K562 (cell line): Measurements from ENCODE around the gene GET3. TPM values are rescaled to one million over a fixed set of nuclear protein-coding genes. Genes with fewer than 3 reads are reported as not detected.

Experiments
- CREM ChIP-seq: IDR thresholded peaks from 2 replicates; pipeline ENCODE4 v1.6.1; 2014; ENCODE audit warnings: antibody characterized with exemption, low read depth
- DIDO1 ChIP-seq: fragments of 450-650 bp; IDR thresholded peaks from 2 replicates; pipeline ENCODE4 v1.6.1; 2016; ENCODE audit warnings: low read depth, missing biosample characterization, missing genetic modification characterization
- DPF2 ChIP-seq: fragments of 450-650 bp; IDR thresholded peaks from 2 replicates; pipeline ENCODE4 v1.6.1; 2016
- HNRNPK ChIP-seq: fragments of 200-400 bp; formaldehyde crosslinking; IDR thresholded peaks from one replicate; pipeline ENCODE4 v1.6.1; 2018; ENCODE audit warnings: mild to moderate bottlenecking, low read depth, low read length; ENCODE audit not compliant: poor library complexity, severe bottlenecking
- KDM5B ChIP-seq: fragments of 200-600 bp; sonication (generic); IDR thresholded peaks from 2 replicates; pipeline ENCODE4 v1.6.1; 2012; ENCODE audit warnings: low read depth, mild to moderate bottlenecking, moderate library complexity, low read length, control low read depth, inconsistent platforms; ENCODE audit not compliant: insufficient replicate concordance
- NR2C1 ChIP-seq, 2 experiments: fragments of 450-650 bp; IDR thresholded peaks; 2 replicates each; pipeline ENCODE4 v1.6.1; 2017; ENCODE audit warnings: mild to moderate bottlenecking in 2 of 2, antibody characterized with exemption in 1 of 2, inconsistent platforms in 1 of 2, missing compliant biosample characterization in 1 of 2, missing genetic modification characterization in 1 of 2
- RBBP5 ChIP-seq: fragments of 200-600 bp; sonication (generic); IDR thresholded peaks from 2 replicates; pipeline ENCODE4 v1.6.1; 2012; ENCODE audit warnings: borderline replicate concordance, mild to moderate bottlenecking, low read length, control low read depth, inconsistent platforms; ENCODE audit not compliant: insufficient read depth, poor library complexity, severe bottlenecking
- polyA plus RNA-seq, 8 experiments: library from polyadenylated mRNA; depleted of rRNA in 4 of 8; stranded (reverse) in 5 of 8; unstranded in 3 of 8; fragments of >200 nt; fragmentation: Nextera tagmentation in 2 of 8; fragmentation: Illumina TruSeq in 1 of 8; extraction: Ambion mirVana in 2 of 8; extraction: Trizol in 1 of 8; gene quantifications; 2 replicates each; pipeline versions ENCODE4 v1.2.1 to v1.2.3, GENCODE V29; 2011 to 2014; ENCODE audit warnings: inconsistent platforms in 1 of 8, missing spikeins in 1 of 8
- total RNA-seq, 7 experiments: library from RNA; depleted of rRNA in 6 of 7; stranded (reverse); fragments of >200 nt in 6 of 7; fragmentation: Illumina TruSeq in 2 of 7; extraction: Trizol in 2 of 7; gene quantifications; 2 replicates each; pipeline versions ENCODE4 v1.2.1 to v1.2.3, GENCODE V29; 2011 to 2021; ENCODE audit warnings: low replicate concordance in 1 of 7
- TF ChIP-seq, protein P1 (sequence below), 3 experiments: fragments of 200-800 bp in 1 of 3; sonication (Bioruptor generic) in 1 of 3; sonication (generic) in 1 of 3; formaldehyde crosslinking in 1 of 3; IDR thresholded peaks; 2 replicates each; pipeline versions ENCODE4 v1.6.1 to v1.8.0; 2016 to 2022; ENCODE audit warnings: mild to moderate bottlenecking in 2 of 3, missing compliant biosample characterization in 2 of 3, missing genetic modification characterization in 2 of 3, missing genetic modification reagents in 1 of 3
- TF ChIP-seq, protein P2 (sequence below): fragments of 150-350 bp; IDR thresholded peaks from 2 replicates; pipeline ENCODE4 v1.6.1; 2014; ENCODE audit warnings: low read depth, mild to moderate bottlenecking, low read length, borderline replicate concordance
- TF ChIP-seq, protein P3 (sequence below): sonication (generic); formaldehyde crosslinking; IDR thresholded peaks from 2 replicates; pipeline ENCODE4 v1.8.1; 2023; ENCODE audit warnings: mild to moderate bottlenecking, missing genetic modification reagents
- TF ChIP-seq, protein P4 (sequence below): fragments of 450-650 bp; IDR thresholded peaks from 2 replicates; pipeline ENCODE4 v1.6.1; 2017; ENCODE audit warnings: mild to moderate bottlenecking, moderate library complexity
- TF ChIP-seq, protein P5 (sequence below): fragments of 450-650 bp; IDR thresholded peaks from 2 replicates; pipeline ENCODE4 v1.6.1; 2018; ENCODE audit not compliant: partially characterized antibody

GET3 gene
- total and polyA plus RNA-seq, 9 of the 15 experiments (the other 6 are each of a cell fraction or from before 2014, with no cell fraction given): 8.3 to 83.5 (median 51.8) TPM

DNA sequence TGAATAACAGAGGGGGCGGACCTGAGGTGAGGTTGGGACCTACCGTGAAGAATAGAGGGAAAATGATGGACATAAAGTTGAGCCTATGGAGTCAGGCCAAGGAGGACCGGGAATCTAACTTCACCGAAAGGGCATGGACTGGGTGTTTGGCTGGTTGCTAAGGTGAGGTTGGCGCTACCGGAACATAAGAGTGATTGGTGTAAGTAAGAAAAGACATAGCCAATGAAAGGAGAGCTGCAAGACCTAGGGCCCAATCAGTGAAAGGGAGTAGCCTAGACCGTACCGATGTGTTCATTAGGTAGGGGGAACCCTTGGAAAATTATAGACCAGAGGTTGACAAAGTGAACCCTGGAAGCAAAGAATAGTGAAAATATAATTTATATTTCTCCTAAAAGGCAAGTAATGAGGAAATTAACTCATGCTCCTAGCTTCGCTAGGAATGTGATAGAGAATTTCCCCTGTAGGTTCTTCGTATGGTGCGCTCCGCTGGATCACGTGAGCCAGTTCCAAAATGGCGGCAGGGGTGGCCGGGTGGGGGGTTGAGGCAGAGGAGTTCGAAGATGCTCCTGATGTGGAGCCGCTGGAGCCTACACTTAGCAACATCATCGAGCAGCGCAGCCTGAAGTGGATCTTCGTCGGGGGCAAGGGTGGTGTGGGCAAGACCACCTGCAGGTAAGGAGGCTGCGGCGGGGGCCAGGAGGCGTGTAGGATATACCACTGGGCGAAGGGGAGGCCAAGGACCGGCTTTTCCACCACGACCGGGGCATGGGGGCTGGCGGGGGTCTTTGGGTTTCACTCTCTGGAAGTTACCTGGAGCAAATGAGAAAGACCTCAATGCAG lies at the start of gene GET3 (continued):
- peak; percentile 72 for TF ChIP-seq RBBP5
- TF ChIP-seq, protein P1, sequence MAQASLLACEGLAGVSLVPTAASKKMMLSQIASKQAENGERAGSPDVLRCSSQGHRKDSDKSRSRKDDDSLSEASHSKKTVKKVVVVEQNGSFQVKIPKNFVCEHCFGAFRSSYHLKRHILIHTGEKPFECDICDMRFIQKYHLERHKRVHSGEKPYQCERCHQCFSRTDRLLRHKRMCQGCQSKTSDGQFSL (CRISPR knock-in tag; IDR thresholded peaks at IDR 0.05): peak; percentile 86
- TF ChIP-seq, protein P1 (tag; IDR thresholded peaks at IDR 0.05): peak in 1 of 2 experiments; percentile 61; a peak in 1 of 4 replicates
- TF ChIP-seq DIDO1: peak; percentile 84; the same call in 1 of the 2 replicates
- TF ChIP-seq, protein P2, sequence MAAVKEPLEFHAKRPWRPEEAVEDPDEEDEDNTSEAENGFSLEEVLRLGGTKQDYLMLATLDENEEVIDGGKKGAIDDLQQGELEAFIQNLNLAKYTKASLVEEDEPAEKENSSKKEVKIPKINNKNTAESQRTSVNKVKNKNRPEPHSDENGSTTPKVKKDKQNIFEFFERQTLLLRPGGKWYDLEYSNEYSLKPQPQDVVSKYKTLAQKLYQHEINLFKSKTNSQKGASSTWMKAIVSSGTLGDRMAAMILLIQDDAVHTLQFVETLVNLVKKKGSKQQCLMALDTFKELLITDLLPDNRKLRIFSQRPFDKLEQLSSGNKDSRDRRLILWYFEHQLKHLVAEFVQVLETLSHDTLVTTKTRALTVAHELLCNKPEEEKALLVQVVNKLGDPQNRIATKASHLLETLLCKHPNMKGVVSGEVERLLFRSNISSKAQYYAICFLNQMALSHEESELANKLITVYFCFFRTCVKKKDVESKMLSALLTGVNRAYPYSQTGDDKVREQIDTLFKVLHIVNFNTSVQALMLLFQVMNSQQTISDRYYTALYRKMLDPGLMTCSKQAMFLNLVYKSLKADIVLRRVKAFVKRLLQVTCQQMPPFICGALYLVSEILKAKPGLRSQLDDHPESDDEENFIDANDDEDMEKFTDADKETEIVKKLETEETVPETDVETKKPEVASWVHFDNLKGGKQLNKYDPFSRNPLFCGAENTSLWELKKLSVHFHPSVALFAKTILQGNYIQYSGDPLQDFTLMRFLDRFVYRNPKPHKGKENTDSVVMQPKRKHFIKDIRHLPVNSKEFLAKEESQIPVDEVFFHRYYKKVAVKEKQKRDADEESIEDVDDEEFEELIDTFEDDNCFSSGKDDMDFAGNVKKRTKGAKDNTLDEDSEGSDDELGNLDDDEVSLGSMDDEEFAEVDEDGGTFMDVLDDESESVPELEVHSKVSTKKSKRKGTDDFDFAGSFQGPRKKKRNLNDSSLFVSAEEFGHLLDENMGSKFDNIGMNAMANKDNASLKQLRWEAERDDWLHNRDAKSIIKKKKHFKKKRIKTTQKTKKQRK: peak; percentile 87; the same call in 1 of the 2 replicates
- TF ChIP-seq, protein P3, sequence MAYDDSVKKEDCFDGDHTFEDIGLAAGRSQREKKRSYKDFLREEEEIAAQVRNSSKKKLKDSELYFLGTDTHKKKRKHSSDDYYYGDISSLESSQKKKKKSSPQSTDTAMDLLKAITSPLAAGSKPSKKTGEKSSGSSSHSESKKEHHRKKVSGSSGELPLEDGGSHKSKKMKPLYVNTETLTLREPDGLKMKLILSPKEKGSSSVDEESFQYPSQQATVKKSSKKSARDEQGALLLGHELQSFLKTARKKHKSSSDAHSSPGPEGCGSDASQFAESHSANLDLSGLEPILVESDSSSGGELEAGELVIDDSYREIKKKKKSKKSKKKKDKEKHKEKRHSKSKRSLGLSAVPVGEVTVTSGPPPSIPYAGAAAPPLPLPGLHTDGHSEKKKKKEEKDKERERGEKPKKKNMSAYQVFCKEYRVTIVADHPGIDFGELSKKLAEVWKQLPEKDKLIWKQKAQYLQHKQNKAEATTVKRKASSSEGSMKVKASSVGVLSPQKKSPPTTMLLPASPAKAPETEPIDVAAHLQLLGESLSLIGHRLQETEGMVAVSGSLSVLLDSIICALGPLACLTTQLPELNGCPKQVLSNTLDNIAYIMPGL: no peak
- TF ChIP-seq, protein P4, sequence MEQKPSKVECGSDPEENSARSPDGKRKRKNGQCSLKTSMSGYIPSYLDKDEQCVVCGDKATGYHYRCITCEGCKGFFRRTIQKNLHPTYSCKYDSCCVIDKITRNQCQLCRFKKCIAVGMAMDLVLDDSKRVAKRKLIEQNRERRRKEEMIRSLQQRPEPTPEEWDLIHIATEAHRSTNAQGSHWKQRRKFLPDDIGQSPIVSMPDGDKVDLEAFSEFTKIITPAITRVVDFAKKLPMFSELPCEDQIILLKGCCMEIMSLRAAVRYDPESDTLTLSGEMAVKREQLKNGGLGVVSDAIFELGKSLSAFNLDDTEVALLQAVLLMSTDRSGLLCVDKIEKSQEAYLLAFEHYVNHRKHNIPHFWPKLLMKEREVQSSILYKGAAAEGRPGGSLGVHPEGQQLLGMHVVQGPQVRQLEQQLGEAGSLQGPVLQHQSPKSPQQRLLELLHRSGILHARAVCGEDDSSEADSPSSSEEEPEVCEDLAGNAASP: no peak
- TF ChIP-seq, protein P5, sequence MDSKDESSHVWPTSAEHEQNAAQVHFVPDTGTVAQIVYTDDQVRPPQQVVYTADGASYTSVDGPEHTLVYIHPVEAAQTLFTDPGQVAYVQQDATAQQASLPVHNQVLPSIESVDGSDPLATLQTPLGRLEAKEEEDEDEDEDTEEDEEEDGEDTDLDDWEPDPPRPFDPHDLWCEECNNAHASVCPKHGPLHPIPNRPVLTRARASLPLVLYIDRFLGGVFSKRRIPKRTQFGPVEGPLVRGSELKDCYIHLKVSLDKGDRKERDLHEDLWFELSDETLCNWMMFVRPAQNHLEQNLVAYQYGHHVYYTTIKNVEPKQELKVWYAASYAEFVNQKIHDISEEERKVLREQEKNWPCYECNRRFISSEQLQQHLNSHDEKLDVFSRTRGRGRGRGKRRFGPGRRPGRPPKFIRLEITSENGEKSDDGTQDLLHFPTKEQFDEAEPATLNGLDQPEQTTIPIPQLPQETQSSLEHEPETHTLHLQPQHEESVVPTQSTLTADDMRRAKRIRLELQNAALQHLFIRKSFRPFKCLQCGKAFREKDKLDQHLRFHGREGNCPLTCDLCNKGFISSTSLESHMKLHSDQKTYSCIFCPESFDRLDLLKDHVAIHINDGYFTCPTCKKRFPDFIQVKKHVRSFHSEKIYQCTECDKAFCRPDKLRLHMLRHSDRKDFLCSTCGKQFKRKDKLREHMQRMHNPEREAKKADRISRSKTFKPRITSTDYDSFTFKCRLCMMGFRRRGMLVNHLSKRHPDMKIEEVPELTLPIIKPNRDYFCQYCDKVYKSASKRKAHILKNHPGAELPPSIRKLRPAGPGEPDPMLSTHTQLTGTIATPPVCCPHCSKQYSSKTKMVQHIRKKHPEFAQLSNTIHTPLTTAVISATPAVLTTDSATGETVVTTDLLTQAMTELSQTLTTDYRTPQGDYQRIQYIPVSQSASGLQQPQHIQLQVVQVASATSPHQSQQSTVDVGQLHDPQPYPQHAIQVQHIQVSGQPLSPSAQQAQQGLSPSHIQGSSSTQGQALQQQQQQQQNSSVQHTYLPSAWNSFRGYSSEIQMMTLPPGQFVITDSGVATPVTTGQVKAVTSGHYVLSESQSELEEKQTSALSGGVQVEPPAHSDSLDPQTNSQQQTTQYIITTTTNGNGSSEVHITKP: peak; percentile 100
- no peak for TF ChIP-seq HNRNPK
- peak; percentile 60 for TF ChIP-seq NR2C1 (IDR thresholded peaks at IDR 0.05)
- no peak for TF ChIP-seq NR2C1 (tag; IDR thresholded peaks at IDR 0.05)
- peak; percentile 91 for TF ChIP-seq KDM5B
- TF ChIP-seq DPF2: peak; percentile 26; the same call in 1 of the 2 replicates
- peak; percentile 69 for TF ChIP-seq CREM
